ENCODE data around the gene CFAP90. TPM values are rescaled to one million over a fixed set of nuclear protein-coding genes. Genes with fewer than 3 reads are reported as not detected.
A peak's percentile ranks its signal among the peaks of the same experiment; 100 is the strongest.

CFAP90 gene, protein sequence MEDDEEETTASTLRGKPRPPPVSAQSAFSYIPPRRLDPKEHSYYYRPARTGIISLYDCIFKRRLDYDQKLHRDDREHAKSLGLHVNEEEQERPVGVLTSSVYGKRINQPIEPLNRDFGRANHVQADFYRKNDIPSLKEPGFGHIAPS
- 0.44 TPM in 1 of 2 replicates, not detected in the other for total RNA-seq (2014; rRNA removed; shearing (Covaris generic))

DNA sequence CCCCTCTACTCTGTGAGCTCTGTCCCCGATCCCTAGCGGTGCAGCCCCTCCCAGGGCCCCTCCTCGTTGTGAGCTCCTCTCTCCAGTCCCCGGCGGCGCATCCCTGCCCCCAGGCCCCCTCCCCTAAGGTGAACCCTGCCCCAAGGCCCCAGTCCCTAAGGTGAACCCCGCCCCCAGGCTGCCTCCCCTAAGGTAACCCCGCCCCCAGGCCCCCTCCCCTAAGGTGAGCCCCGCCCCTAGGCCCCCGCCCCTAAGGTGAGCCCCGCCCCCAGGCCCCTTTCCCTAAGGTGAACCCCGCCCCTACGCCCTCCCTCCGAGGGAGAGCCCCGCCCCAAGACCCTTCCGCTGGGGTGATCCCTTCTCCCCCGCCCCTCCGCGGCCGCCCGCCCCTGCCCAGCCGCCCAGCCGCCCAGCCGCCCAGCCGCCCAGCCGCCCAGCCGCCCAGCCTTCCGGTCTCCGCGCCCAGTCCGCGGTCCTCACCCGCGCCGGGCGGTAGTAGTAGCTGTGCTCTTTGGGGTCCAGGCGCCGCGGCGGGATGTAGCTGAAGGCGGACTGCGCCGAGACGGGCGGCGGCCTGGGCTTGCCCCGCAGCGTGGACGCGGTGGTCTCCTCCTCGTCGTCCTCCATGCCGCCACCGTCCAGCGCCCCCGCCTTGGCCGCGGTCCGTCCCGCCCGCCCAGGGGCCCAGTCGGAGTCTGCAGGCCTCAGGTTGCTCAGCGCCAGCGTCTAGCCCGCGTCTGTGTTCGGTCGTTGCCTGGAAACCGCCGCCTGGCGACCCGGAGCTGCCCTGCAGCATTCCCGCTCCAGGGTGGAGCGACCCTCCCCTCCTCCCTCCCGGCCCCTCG is at the start of gene CFAP90:
Gene CFAP90, minus strand, starts transcription at position 739 of the 845 bp plus-strand sequence. Its CDS starts 112 bp downstream, at position 627.
- DNase-seq (ENCODE audit: low read depth), result peak; percentile 43

DNA sequence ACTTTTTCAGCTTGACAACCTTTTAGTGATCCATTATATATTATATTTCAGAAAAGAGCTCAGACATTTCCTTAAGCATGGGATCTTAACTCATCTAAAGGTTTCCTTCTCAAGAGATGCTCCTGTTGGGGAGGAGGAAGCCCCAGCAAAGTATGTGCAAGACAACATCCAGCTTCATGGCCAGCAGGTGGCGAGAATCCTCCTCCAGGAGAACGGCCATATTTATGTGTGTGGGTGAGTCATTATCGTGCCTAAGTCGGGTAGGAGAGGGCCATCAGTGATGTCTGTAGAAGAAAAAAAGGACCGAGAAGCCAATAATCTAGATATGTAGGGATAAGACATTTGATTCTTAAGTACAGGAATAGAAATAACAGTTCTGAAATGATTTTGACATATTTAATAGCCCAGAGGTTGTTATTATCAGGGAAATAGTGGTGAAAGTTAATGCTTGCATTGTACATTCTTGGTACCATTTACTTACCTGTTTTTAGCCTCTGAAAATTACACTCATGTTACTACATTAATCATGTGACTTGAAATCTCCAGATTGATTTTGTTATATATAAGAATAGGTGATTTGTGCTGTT is 46.2 kb upstream of the CFAP90 start:
- peak; percentile 33 for DNase-seq (ENCODE audit: low read depth)

DNA sequence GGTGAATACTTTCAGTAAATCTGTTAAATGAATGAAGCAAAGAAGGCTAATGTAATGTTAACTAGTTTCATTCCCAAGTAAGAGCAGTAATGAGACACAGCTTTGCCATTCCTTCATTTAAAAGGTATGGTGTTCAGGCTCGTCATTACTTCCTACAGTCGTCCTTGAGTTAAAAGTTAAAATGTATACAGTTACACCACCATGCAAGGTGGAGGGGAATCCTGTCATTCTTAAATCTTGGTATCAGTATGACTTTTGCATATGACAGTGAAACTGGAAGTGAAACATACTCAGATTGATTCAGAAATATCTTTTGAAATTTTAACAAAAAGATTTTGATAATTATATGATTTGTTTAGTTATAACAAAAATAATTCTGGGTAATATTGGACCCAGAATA is 43.9 kb upstream of the CFAP90 start:
- no peak for DNase-seq (ENCODE audit: low read depth)

DNA sequence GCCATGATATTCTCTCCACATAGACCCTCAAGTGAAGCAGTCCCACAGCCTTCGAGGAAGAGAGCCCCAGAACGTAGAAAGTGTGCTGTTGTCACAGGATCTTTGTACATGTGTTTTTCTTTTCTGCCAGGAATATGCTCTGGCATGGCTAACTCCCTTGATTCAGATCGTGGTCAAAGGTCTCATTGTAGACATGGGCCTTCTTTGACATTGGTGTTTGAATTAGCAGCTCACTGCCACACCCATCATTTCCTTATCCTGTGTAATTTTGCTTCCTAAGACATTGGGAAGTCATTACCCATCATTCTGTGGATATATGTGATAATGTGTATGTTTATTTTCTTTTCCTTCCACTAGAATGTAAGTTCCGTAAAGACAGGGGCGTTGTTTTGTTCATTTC is 43.5 kb upstream of the CFAP90 start:
- DNase-seq (ENCODE audit: low read depth), result no peak

DNA sequence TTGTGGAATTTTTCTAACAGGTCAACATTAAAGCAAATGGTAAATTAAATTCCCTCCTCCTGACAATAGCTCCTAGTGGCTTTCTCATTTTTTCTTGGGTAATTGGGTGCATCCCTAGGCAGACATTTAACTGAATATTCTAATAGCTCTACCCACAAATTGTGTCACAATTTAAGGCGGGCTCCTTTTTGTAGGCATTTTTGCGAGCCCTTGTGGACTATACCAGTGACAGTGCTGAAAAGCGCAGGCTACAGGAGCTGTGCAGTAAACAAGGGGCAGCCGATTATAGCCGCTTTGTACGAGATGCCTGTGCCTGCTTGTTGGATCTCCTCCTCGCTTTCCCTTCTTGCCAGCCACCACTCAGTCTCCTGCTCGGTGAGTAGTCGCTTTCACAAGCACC is 38.0 kb upstream of the CFAP90 start:
- DNase-seq (ENCODE audit: low read depth), result no peak

DNA sequence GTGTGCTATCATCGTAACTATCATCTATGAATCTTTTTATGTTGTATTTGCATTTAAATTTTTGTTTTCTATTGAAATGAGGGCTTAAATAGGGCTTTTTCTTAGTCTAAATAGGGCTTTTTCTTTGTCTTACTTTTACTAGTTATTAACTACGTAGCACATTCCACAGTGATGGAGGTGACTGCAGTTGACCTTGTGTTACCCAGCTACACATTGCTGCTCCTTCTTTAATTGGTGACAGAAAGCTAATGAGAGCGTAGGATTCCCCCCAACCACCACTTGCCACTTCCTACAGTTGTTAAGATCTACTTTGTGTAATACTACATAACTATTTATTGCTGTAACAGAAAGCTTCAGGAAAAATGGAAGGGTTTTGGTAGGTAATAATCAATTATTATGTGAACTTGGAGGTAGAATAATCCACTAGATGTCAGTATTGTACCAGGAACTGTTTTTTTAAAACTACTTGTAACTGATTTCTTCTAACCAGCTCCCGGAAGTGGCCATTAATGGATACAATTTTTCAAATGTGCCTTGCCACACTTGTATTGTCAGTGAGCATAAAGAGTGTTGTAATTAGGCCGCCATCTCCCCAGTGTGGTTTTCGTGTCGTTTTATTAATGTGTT is 36.0 kb upstream of the CFAP90 start:
- DNase-seq (ENCODE audit: low read depth), result peak; percentile 43

DNA sequence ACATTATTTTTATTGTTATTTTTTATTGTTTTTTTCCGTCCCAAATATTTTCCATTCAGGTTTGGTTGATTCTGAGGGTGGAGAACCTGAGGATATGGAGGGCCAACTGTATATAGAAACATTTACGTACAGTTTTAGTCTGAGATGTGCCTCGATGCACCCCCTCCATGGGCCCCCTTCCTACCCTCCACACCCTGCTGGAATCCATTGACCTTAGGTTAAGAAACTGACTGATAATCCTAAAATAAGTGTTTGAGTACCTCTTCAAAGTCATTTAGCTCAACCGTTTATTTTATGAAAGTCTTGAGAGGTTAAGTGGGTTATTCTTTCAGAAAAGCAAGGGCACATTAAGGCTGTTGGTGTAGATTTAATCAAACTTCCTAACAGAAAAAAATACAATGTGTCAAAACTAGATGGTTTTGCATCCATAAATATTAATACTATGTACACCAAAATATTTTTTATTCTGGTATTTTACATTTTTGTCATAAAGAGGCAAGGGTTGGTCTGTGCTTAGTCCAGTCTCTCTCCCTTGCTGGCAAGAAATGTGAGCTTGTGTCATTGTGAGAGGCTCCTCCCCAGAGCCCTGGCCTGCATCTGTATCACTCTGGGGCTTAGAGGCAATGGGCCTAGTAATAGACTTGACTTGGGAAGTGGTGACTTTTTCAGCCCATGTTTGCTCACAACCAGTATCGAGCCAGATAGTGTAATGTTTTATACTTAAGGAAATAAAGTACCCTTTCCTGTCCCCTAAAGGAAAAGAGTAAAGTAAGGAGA is 33.7 kb upstream of the CFAP90 start:
- DNase-seq (ENCODE audit: low read depth), result no peak

DNA sequence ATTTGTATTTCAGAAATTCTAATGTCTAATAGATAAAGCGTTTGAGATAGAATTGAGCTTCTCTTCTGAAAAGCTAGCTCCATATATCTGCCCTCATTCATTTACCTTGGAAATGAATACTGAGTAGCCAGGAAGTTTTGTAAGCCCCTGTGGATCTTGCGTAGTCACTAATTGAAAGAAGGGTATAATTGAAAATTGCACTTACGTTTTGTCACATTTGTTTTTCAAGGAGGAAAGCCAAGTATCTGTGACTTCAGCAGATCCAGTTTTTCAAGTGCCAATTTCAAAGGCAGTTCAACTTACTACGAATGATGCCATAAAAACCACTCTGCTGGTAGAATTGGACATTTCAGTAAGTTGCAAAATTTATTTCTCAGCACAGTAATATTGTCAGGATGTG is 32.0 kb upstream of the CFAP90 start:
- no peak for DNase-seq (ENCODE audit: low read depth)

DNA sequence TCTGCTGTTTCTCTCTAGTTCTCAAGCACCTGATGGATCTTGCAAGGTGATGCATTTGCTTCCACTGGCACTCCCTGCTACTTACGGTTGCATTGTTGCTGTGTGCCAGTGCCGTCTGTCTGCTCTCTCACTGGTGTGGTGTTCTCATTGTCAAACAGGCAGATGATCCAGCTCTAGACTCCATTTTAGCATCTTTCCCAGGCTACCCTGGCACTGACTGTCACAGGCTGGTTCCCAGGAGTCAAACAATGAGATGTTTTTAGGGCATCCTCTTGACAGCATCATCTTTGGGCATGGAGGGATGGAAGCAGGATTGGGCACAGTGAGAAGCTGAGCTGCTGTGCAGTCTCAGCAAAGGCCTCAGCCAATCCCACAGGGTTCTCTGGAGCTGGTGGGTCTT is 30.9 kb upstream of the CFAP90 start:
- no peak for DNase-seq (ENCODE audit: low read depth)

DNA sequence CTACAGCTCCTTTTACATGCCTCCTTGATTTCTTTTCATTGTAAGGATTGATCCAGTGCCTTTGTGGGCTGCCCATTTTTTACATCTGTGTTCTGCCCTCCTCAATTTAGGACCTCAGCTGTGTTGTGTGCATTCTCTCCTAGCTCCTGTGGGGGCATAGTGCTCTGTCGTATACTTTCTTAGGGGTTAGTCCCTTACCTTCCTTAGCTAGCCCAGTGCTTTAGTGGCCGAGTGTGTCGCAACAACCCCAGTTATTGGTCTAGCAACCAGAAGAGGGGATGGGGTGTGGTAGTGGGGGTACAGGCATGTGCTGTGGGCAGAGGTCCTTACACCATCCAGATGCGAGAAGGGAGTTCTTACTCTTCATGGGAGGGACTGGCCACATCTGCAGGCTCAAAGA is 30.2 kb upstream of the CFAP90 start:
- DNase-seq (ENCODE audit: low read depth), result no peak

DNA sequence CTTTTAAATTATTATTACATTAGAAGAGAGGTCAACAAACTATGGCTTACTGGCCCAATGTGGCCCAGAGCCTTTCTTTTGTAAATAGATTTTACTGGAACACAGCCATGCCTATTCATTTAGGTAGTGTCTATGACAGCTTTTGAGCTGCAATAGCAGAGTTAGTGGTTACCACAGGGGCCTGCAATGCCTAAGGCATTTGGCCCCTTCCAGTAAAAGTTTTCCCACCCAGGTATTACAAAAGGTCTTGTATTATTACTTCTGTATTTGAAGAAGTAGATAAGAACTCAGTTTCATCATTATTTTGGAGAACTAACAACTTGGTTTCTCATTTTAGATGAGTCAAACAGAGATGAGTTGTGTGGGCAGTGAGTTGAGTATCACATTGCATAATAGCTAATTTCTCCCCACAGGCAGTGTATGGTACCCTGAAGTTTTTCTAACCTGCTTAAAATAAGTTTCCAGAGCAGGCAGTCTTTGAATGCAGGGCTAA is 27.5 kb upstream of the CFAP90 start:
- DNase-seq (ENCODE audit: low read depth), result peak; percentile 23

DNA sequence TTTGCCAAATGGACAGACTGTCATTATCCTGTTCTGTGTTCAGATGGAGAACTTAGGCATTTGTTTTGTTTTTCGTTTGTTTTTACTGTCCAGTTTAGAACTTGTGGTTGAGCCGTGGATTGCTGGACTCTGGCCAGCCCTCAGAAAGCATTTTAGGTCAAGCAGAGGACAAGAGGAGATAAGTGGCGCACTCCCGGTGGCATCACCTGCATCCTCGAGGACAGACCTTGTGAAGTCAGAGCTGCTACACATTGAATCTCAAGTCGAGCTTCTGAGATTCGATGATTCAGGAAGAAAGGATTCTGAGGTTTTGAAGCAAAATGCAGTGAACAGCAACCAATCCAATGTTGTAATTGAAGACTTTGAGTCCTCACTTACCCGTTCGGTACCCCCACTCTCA is 26.9 kb upstream of the CFAP90 start:
- DNase-seq (ENCODE audit: low read depth), result peak; percentile 30

DNA sequence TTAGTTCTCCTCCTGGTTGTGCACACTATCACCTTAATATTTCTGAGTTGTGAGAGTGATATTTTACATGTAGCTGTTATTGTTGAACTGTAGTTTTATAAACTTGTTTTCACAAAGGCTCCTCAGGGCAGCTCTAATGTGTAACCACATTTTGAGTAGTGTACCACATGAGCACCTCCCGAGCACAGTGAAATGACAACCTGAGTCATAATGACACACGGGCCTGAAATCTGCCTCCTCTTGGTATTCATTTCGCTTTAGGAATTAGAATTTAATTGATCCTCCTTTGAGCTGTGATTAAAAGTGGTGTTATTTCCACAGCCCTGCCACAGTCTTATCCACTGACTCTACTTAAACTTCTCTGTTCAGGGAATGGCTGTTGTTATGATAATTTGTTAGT is 25.9 kb upstream of the CFAP90 start:
- DNase-seq (ENCODE audit: low read depth), result peak; percentile 82

DNA sequence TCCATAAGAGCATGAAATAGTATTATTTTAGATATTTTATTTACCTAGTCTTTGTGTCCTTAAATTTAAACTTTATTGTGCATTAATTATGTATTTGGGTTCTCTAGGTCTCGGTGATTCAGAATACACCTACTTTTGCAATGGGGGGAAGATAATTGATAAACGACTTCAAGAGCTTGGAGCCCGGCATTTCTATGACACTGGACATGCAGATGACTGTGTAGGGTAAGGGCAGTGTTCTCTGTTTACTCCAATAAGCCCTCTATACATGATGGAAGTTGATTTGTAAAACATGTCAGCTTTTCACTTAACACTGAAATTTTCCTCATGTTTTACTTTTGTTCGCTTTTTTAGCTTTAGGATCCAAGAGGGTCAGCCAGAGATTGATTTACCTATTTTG is 24.2 kb upstream of the CFAP90 start:
- no peak for DNase-seq (ENCODE audit: low read depth)

DNA sequence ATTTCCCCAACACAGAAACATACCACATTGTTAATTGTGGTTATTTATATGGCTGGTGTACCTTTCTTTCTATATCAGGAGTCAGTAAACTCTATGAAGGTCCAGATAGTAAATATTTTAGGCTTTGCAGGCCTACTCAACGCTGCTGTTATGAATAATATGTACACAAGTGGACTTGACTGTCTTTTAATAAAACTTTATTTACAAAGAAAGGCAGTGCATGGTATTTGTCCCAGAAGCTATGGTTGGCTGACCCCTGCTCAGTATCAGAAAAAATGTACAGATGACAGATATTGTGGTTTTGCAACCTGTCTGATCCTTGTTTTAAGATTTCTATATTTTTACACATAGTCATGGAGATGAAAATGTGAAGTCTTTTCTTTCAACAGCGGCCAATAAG is 23.7 kb upstream of the CFAP90 start:
- DNase-seq (ENCODE audit: low read depth), result no peak

DNA sequence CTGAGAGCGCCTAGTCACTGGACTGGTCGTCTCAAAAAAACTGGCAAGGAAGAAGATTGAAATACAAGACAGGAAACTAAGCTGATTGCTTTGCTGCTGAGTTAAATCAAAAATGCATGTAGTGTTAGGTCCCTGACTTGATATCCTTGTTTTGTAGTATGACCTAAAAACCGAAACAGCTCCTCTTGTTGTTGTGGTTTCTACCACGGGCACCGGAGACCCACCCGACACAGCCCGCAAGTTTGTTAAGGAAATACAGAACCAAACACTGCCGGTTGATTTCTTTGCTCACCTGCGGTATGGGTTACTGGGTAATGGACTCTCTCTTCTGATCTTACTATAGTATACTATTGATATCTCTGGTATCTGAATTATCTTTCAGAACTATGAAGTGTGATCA is 22.3 kb upstream of the CFAP90 start:
- no peak for DNase-seq (ENCODE audit: low read depth)

DNA sequence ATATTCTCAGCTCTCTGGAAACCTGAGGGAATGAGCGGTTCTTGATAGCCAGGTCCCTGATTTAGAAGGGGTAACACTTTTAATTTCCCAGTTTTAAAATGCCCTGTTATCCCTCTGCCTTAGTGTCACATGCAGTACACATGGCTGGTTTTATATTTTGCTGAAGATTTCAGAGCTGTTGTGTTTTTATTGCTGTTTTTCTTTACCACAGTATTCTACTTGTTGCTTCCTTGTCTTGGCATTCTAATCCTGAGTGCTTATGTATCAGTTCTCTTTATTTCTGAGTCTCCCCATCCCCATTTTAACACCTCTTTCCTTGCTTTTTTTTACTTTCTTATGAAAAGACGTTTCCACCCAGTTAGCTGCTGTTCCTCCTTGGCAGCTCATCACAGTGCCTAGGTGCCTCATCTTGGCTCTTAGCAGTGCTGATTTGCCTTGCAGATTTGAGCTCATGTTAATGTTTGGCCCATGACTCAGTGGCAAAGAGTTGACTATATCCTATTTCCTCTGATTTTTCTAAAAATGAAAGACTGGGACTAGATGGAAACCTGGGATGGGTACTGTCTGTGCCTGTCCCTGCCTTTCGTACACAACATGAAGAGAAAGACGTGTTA is 21.7 kb upstream of the CFAP90 start:
- DNase-seq (ENCODE audit: low read depth), result no peak

DNA sequence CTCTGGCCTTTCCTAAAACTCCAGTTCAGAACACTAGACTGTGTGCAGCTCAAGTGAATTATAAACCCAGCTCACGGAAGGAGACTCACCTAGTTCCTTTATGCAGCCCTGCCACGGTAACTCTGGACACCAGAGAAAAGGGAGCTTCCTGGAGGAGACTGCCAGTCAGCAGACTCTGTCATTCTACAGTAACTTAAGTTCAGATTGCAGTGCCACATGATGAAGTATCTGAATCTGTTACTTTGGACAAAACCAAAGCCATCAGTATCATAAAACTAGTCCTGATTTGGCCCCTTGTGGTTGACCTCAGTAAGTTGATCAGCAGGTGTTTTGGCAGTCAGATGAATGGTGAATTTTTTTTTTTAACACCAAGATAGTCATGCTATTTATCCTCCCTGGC is 20.7 kb upstream of the CFAP90 start:
- no peak for DNase-seq (ENCODE audit: low read depth)

DNA sequence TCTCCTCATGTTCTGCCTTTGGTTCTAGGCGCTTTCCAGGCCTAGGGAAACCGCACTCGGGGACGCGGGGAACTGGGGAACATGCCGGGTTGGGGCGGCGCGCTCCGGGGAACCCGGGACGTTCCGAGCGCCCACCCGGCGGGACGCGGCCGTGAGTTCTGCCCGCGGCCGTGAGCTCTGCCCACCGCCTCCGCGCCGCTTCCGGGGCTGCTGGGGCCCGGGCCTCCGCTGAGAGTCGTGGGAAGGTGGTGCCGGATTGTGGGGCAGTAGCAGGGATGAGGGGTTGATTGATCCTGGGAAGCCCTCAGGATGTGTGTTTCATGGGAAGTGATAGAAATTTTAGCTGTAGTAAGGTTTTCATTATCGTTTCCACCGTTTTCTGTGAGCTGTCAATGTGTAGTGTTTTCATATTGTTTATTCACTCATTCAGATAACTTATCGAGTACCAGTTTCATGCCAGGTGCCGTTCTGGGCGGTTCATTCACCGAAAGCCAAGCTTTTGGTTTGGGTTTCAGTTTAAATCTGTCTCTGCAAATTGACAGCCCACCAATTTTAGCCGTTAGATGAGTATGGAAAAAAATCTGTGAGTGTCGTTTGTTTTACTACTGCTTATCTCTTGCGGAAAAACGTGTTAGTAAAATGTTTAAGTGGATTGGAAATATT is 18.7 kb upstream of the CFAP90 start:
- peak; percentile 34 for DNase-seq (ENCODE audit: low read depth)

DNA sequence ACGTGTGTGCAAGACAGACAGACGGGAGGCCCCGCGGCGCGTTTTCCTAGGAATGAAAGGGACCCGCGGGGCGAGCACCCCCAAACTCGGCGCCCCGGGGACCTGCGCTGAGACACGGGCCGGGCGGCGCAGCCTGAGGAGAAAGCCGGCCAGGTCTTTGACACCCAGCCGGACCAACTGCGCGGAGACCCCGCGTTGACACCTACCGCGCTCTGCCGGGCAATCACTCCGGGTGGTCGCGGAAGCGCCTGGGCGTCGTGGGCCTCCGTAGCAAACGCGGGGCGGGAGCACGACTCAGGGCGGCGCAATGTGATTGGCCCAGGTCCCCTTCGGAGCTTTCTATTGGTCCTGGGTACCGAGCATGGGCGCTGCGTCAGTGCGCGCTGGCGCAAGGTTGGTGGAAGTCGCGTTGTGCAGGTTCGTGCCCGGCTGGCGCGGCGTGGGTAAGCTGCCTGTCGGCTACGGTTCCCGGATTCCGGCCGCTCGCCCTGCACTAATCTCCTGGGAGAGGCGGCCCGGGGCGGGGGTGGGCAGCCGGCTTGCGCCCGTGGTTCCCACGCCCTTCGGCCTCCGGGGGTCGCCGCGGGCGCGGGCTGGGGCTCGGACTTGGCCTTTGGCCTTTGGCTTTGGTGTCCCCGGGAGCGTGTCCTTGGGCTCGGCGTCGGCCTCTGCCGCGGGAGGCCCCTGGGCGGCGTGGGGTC is 18.0 kb upstream of the CFAP90 start, which contains the start of the genes FASTKD3 and MTRR:
Gene FASTKD3, minus strand, starts transcription at position 259 of the 701 bp plus-strand sequence. CDS start 948 bp downstream, outside the sequence.
Gene MTRR, plus strand, starts transcription at position 376 of the 701 bp plus-strand sequence. CDS start 1,647 bp downstream, outside the sequence.
- peak; percentile 92 for DNase-seq (ENCODE audit: low read depth)

Measured in M059J (cell line).